ENCODE data around the gene ATP8B3. TPM values are rescaled to one million over a fixed set of nuclear protein-coding genes. Genes with fewer than 3 reads are reported as not detected.

The ATP8B3 gene
- total and polyA plus RNA-seq, 2 experiments from 2014 or later: 2.1 to 6.0 TPM

DNA sequence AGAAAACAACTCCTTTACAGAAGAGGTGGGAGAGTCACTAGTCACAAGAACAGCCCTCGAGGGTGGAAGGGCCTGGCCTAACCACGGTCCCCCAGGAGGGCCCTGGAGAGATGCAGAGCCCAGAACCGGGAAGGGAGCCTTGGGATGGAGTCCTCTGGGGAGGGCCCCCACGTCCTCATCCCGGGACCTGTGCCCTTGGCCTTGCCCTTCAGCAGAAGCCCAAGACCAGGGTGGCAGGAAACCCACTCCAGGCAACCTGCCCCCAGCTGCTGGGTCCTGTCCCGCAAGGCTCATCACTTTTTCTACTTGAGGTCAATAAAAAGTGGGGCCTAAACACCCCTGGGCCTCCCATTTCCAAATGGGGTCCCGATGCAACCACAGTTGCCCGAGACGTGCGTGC lies 2.3 kb upstream of the ATP8B3 start:
- no peak overlapping the region for H3K4me2 ChIP-seq
- no peaks in the 10 kb centered on the region for H3K79me2 ChIP-seq (replicated peaks; ENCODE audit: insufficient read depth)
- Mint-ChIP-seq H3K4me1 (peaks cover 3% of the 10 kb centered on the region; the same call in 2 of the 3 replicates), H3K9me3 (no peaks in the 10 kb centered on the region), H3K27me3 (ENCODE audit: insufficient read depth, low read depth, poor library complexity) (peaks cover 18% of the 10 kb centered on the region), H3K4me3 (no peak overlapping the region), H3K27ac (no peak overlapping the region), H3K36me3 (ENCODE audit: low read depth) (peaks cover 6% of the 10 kb centered on the region; the same call in 1 of the 3 replicates)
- H3K4me3 ChIP-seq: no peak overlapping the region
- ATAC-seq (no peak), DNase-seq (ENCODE audit: low spot score) (no peak)
- no peak overlapping the region for H3K27ac ChIP-seq (ENCODE audit: low read depth)
- H3F3A ChIP-seq (replicated peaks; ENCODE audit: low read depth): 0 out of 2 replicates have a peak, but pooled peaks cover 5% of the 10 kb centered on the region
- no peak for TF ChIP-seq POLR2AphosphoS5 (IDR thresholded peaks at IDR 0.05; ENCODE audit: low read depth)
- TF ChIP-seq REST (IDR thresholded peaks at IDR 0.05; ENCODE audit: unreplicated experiment): no peak
- TF ChIP-seq STAT1 (IDR thresholded peaks at IDR 0.05; ENCODE audit: unreplicated experiment): no peak
- TF ChIP-seq, protein P1, sequence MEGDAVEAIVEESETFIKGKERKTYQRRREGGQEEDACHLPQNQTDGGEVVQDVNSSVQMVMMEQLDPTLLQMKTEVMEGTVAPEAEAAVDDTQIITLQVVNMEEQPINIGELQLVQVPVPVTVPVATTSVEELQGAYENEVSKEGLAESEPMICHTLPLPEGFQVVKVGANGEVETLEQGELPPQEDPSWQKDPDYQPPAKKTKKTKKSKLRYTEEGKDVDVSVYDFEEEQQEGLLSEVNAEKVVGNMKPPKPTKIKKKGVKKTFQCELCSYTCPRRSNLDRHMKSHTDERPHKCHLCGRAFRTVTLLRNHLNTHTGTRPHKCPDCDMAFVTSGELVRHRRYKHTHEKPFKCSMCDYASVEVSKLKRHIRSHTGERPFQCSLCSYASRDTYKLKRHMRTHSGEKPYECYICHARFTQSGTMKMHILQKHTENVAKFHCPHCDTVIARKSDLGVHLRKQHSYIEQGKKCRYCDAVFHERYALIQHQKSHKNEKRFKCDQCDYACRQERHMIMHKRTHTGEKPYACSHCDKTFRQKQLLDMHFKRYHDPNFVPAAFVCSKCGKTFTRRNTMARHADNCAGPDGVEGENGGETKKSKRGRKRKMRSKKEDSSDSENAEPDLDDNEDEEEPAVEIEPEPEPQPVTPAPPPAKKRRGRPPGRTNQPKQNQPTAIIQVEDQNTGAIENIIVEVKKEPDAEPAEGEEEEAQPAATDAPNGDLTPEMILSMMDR (conservative IDR thresholded peaks at IDR 0.05; ENCODE audit: low read depth in 2 of 2): no peak
- no peak for TF ChIP-seq NANOG (IDR thresholded peaks at IDR 0.05; ENCODE audit: borderline replicate concordance)
- TF ChIP-seq CREB1 (CRISPR knock-in tag; IDR thresholded peaks at IDR 0.05; ENCODE audit: low read depth): no peak
- no peak for TF ChIP-seq ZNF462 (CRISPR knock-in tag; IDR thresholded peaks at IDR 0.05)
- TF ChIP-seq EZH2 (IDR thresholded peaks at IDR 0.05; ENCODE audit: low read depth, unreplicated experiment): no peak
- TF ChIP-seq EZH2phosphoT487 (IDR thresholded peaks at IDR 0.05; ENCODE audit: unreplicated experiment): no peak
- TF ChIP-seq ETS1 (IDR thresholded peaks at IDR 0.05): no peak
- TF ChIP-seq ZNF114 (CRISPR knock-in tag; IDR thresholded peaks at IDR 0.05): no peak
- TF ChIP-seq JUNB (IDR thresholded peaks at IDR 0.05; ENCODE audit: unreplicated experiment): no peak
- no peak for TF ChIP-seq ZNF331 (CRISPR knock-in tag; IDR thresholded peaks at IDR 0.05; ENCODE audit: low read depth)
- H4K20me1 ChIP-seq (replicated peaks; ENCODE audit: insufficient read depth): no peaks in the 10 kb centered on the region
- H3K4me1 ChIP-seq (ENCODE audit: insufficient read depth): no peaks in the 10 kb centered on the region
- H2AFZ ChIP-seq: no peak overlapping the region
- no peaks in the 10 kb centered on the region for H3K9me2 ChIP-seq (ENCODE audit: insufficient read depth)
- H3K27me3 ChIP-seq (ENCODE audit: insufficient read depth): no peaks in the 10 kb centered on the region
- no peaks in the 10 kb centered on the region; the same call in 1 of the 2 replicates for H3K36me3 ChIP-seq (ENCODE audit: insufficient read depth)

Data from GM23338 (cell line).